GM23248 (cell line): ENCODE measurements around the gene BROX.

ENCODE experiments used
- EZH2 ChIP-seq: fragments of 200-600 bp; sonication (generic); IDR thresholded peaks from 2 replicates; pipeline ENCODE4 v1.6.1; 2018; ENCODE audit warnings: antibody characterized with exemption, mild to moderate bottlenecking; ENCODE audit not compliant: insufficient read depth, poor library complexity, severe bottlenecking
- EZH2phosphoT487 ChIP-seq: fragments of 200-600 bp; sonication (generic); IDR thresholded peaks from 2 replicates; pipeline ENCODE4 v1.6.1; 2018; ENCODE audit warnings: antibody characterized with exemption, moderate library complexity, mild to moderate bottlenecking, low read depth; ENCODE audit not compliant: insufficient read depth

DNA sequence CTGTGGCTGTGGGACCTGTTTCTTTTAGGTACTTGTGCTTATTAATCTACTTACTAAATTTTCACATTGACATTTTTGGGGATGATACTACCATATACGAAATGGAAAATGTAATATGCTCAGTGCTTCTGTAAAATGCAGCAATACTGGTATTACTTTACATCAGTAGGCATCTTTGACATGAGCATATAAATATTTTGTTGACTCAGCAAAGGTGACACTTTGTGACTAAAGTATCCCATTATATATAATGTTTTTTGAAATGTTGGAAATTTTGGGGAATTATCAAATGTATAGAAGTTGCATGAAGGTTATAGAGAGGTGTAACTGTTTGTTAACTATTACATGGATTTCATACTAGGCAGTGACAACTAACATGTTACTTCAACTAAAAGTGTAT, 22.4 kb downstream of the BROX start:
- TF ChIP-seq EZH2 (no peak), EZH2phosphoT487 (no peak)
